Small intestine (tissue), 7 donors: Measurements from ENCODE around the gene ARHGAP4. TPM values are rescaled to one million over a fixed set of nuclear protein-coding genes. Genes with fewer than 3 reads are reported as not detected.
A peak's percentile ranks its signal among the peaks of the same experiment; 100 is the strongest.

Experiments used
- DNase-seq, 2 donors: peaks; one replicate each; pipeline versions ENCODE4 v3.0.0 to v3.0.0-alpha.2; 2013
- FAIRE-seq: peaks from 2 replicates; lab custom pipeline; 2012; peaks lifted over from hg19 to GRCh38; lab: Jason Lieb, UNC
- H3K27ac ChIP-seq, 3 donors: one replicate each; pipeline ENCODE4 v1.5.1; 2013; ENCODE audit warnings: low read length in 2 of 3, mild to moderate bottlenecking in 2 of 3, control low read depth in 1 of 3, inconsistent platforms in 1 of 3, low read depth in 1 of 3, moderate library complexity in 1 of 3
- H3K27me3 ChIP-seq, 3 donors: one replicate each; pipeline ENCODE4 v1.6.1; 2013; ENCODE audit warnings: low read length in 3 of 3, inconsistent platforms in 1 of 3; ENCODE audit not compliant: control insufficient read depth in 3 of 3, insufficient read depth in 3 of 3
- H3K36me3 ChIP-seq, 3 donors: one replicate each; pipeline ENCODE4 v1.6.1; 2013; ENCODE audit warnings: low read length in 3 of 3, inconsistent platforms in 1 of 3, low read depth in 1 of 3, mild to moderate bottlenecking in 1 of 3, moderate library complexity in 1 of 3; ENCODE audit not compliant: control insufficient read depth in 3 of 3, insufficient read depth in 2 of 3
- H3K4me1 ChIP-seq, 3 donors: one replicate each; pipeline ENCODE4 v1.6.1; 2013; ENCODE audit warnings: low read length in 2 of 3, inconsistent platforms in 1 of 3, low read depth in 1 of 3, mild to moderate bottlenecking in 1 of 3, moderate library complexity in 1 of 3; ENCODE audit not compliant: control insufficient read depth in 3 of 3, insufficient read depth in 2 of 3
- H3K4me3 ChIP-seq, 3 donors: one replicate each; pipeline ENCODE4 v1.5.1; 2013; ENCODE audit warnings: low read length in 3 of 3, control low read depth in 1 of 3, inconsistent platforms in 1 of 3, low read depth in 1 of 3, mild to moderate bottlenecking in 1 of 3, moderate library complexity in 1 of 3
- H3K9me3 ChIP-seq, 2 donors: one replicate each; pipeline ENCODE4 v1.6.1; 2013; ENCODE audit warnings: low read depth in 1 of 2, low read length in 1 of 2; ENCODE audit not compliant: control insufficient read depth in 2 of 2, insufficient read depth in 1 of 2
- WGBS, 3 donors: extraction: QIAGEN DNeasy Blood & Tissue Kit; methylation state at CpG; one replicate each; pipeline ENCODE4 v1.1.7; 2013; 5-methylcytosine and 5-hydroxymethylcytosine counted together
- polyA plus RNA-seq, 4 donors: library from polyadenylated mRNA; stranded (reverse) in 3 of 4; unstranded in 1 of 4; fragments of 200-250 nt in 3 of 4; fragments of 120-200 nt in 1 of 4; gene quantifications; one replicate each; pipeline versions ENCODE4 v1.2.1 to v1.2.3, GENCODE V29; 2013
- donor health status: healthy with polysubstance abuse.
- donor health status: control.
- donor health status: control.
- donor health status: Bipolar disorder and iron deficiency.
- donor health status: healthy.

ARHGAP4 gene
- polyA plus RNA-seq, 4 donors: 29.8 to 63.0 (median 49.0) TPM

- 27 to 58% (median 51%) methylated on average over 5 to 13 of the region's 13 CpGs for WGBS, 3 donors
- FAIRE-seq: no peak
Measured at GRCh38 chrX:153883163-153883843, 42.8 kb downstream of the ARHGAP4 start.

GRCh38 chrX:153882557-153882956 lies 43.5 kb downstream of the ARHGAP4 start:
- H3K27ac ChIP-seq: no peak overlapping the region
- FAIRE-seq (no peak), DNase-seq (no peak)
- WGBS, 3 donors: 16 to 44% (median 41%) methylated on average over 6 to 7 of the region's 7 CpGs
- H3K4me1 ChIP-seq: peaks cover 0 to 3% (median 0%) of the 10 kb centered on the region in 3 donors
- no peak overlapping the region for H3K4me3 ChIP-seq
- H3K9me3 ChIP-seq: no peaks in the 10 kb centered on the region
- peaks cover 18 to 53% (median 24%) of the 10 kb centered on the region in 3 donors for H3K27me3 ChIP-seq
- H3K36me3 ChIP-seq: no peaks in the 10 kb centered on the region

More at GRCh38 chrX:153883163-153883843, 42.8 kb downstream of the ARHGAP4 start:
- Histone ChIP-seq H3K4me3 (no peak overlapping the region), H3K9me3 (no peaks in the 10 kb centered on the region), H3K27ac (no peak overlapping the region), H3K4me1 (peaks cover 0 to 3% (median 0%) of the 10 kb centered on the region in 3 donors), H3K27me3 (peaks cover 16 to 56% (median 24%) of the 10 kb centered on the region in 3 donors), H3K36me3 (no peaks in the 10 kb centered on the region)
- no peak for DNase-seq

- peaks cover 18 to 50% (median 24%) of the 10 kb centered on the region in 3 donors for H3K27me3 ChIP-seq
- no peaks in the 10 kb centered on the region for H3K9me3 ChIP-seq
- 13 to 37% (median 25%) methylated on average over 7 to 8 of the region's 8 CpGs for WGBS, 3 donors
- H3K36me3 ChIP-seq: no peaks in the 10 kb centered on the region
- DNase-seq (peak in 1 of 2 donors; percentile 44), FAIRE-seq (no peak)
- H3K4me3 ChIP-seq: no peak overlapping the region
- H3K27ac ChIP-seq: no peak overlapping the region
- peaks cover 0 to 3% (median 0%) of the 10 kb centered on the region in 3 donors for H3K4me1 ChIP-seq
Measured at GRCh38 chrX:153882086-153882498, 44.0 kb downstream of the ARHGAP4 start.

GRCh38 chrX:153881281-153881680 lies 44.8 kb downstream of the ARHGAP4 start:
- no peak for FAIRE-seq
- peaks cover 17 to 42% (median 22%) of the 10 kb centered on the region in 3 donors for H3K27me3 ChIP-seq
- no peak overlapping the region for H3K27ac ChIP-seq

GRCh38 chrX:153880440-153880815 lies 45.6 kb downstream of the ARHGAP4 start:
- no peaks in the 10 kb centered on the region for H3K9me3 ChIP-seq
- no peak for FAIRE-seq
- no peak overlapping the region for H3K4me3 ChIP-seq
- no peak overlapping the region for H3K27ac ChIP-seq
- 2 to 26% (median 21%) methylated on average over 5 to 6 of the region's 6 CpGs for WGBS, 3 donors
- peaks cover 0 to 3% (median 0%) of the 10 kb centered on the region in 3 donors for H3K4me1 ChIP-seq
- H3K27me3 ChIP-seq: peaks cover 14 to 38% (median 21%) of the 10 kb centered on the region in 3 donors
- no peak for DNase-seq
- H3K36me3 ChIP-seq: no peaks in the 10 kb centered on the region

More at GRCh38 chrX:153881281-153881680, 44.8 kb downstream of the ARHGAP4 start:
- no peak for DNase-seq
- no peaks in the 10 kb centered on the region for H3K36me3 ChIP-seq
- WGBS, 3 donors: 65 to 73% (median 69%) methylated on average over 6 to 7 of the region's 7 CpGs
- no peak overlapping the region for H3K4me3 ChIP-seq
- H3K4me1 ChIP-seq: peaks cover 0 to 3% (median 0%) of the 10 kb centered on the region in 3 donors
- no peaks in the 10 kb centered on the region for H3K9me3 ChIP-seq

- no peak overlapping the region for H3K27ac ChIP-seq
- no peaks in the 10 kb centered on the region for H3K36me3 ChIP-seq
- FAIRE-seq (no peak), DNase-seq (no peak)
- peaks cover 0 to 3% (median 0%) of the 10 kb centered on the region in 3 donors for H3K4me1 ChIP-seq
- H3K27me3 ChIP-seq: peaks cover 10 to 33% (median 16%) of the 10 kb centered on the region in 3 donors
- no peak overlapping the region for H3K4me3 ChIP-seq
- H3K9me3 ChIP-seq: no peaks in the 10 kb centered on the region
- WGBS, 3 donors: 43 to 59% (median 56%) methylated on average over 11 to 12 of the region's 12 CpGs
Measured at GRCh38 chrX:153879741-153880439, 46.2 kb downstream of the ARHGAP4 start.

GRCh38 chrX:153878969-153879653 lies 47.0 kb downstream of the ARHGAP4 start:
- H3K4me1 ChIP-seq: peaks cover 0 to 3% (median 0%) of the 10 kb centered on the region in 3 donors
- no peak overlapping the region for H3K27ac ChIP-seq
- H3K36me3 ChIP-seq: no peaks in the 10 kb centered on the region
- no peak for FAIRE-seq
- no peaks in the 10 kb centered on the region for H3K9me3 ChIP-seq
- no peak for DNase-seq
- H3K27me3 ChIP-seq: peaks cover 6 to 26% (median 11%) of the 10 kb centered on the region in 3 donors
- WGBS, 3 donors: 7 to 24% (median 7%) methylated on average over 9 to 28 of the region's 28 CpGs
- no peak overlapping the region for H3K4me3 ChIP-seq

GRCh38 chrX:153878345-153878744 lies 47.7 kb downstream of the ARHGAP4 start:
- H3K36me3 ChIP-seq: no peaks in the 10 kb centered on the region
- H3K9me3 ChIP-seq: no peaks in the 10 kb centered on the region
- 28 to 56% (median 44%) methylated on average over 4 to 5 of the region's 5 CpGs for WGBS, 3 donors
- DNase-seq: no peak
- peaks cover 0 to 3% (median 0%) of the 10 kb centered on the region in 3 donors for H3K4me1 ChIP-seq
- H3K27me3 ChIP-seq: peaks cover 6 to 22% (median 9%) of the 10 kb centered on the region in 3 donors
- no peak for FAIRE-seq
- H3K4me3 ChIP-seq: no peak overlapping the region
- H3K27ac ChIP-seq: no peak overlapping the region
